DOHH2 (cell line): ENCODE data around the gene CCR3.

Source experiments
- H3F3A ChIP-seq: fragments of 200-600 bp; sonication (generic), shearing (Covaris generic); 2 replicates; pipeline ENCODE4 v1.6.0; 2016; ENCODE audit warnings: antibody characterized with exemption, mild to moderate bottlenecking; ENCODE audit not compliant: control insufficient read depth, insufficient read depth
- H3K27ac ChIP-seq: fragments of 200-600 bp; sonication (generic); 2 replicates; pipeline ENCODE4 v1.5.1; 2014; ENCODE audit warnings: low read depth, mild to moderate bottlenecking, low read length, moderate library complexity
- H3K27me3 ChIP-seq: fragments of 200-600 bp; sonication (generic); 2 replicates; pipeline ENCODE4 v1.6.1; 2014; ENCODE audit warnings: mild to moderate bottlenecking, low read length, mixed read lengths; ENCODE audit not compliant: control insufficient read depth
- H3K36me3 ChIP-seq: fragments of 200-600 bp; sonication (generic); 2 replicates; pipeline ENCODE4 v1.6.1; 2014; ENCODE audit warnings: mild to moderate bottlenecking, low read length, moderate library complexity, mixed read lengths; ENCODE audit not compliant: control insufficient read depth
- H3K4me1 ChIP-seq: fragments of 200-600 bp; sonication (generic); 2 replicates; pipeline ENCODE4 v1.6.1; 2014; ENCODE audit warnings: mild to moderate bottlenecking, low read length, mixed read lengths; ENCODE audit not compliant: control insufficient read depth
- H3K4me2 ChIP-seq: fragments of 200-600 bp; sonication (generic); 2 replicates; pipeline ENCODE4 v1.6.0; 2014; ENCODE audit warnings: mild to moderate bottlenecking, low read length, moderate library complexity
- H3K4me3 ChIP-seq: fragments of 200-600 bp; sonication (generic); 2 replicates; pipeline ENCODE4 v1.5.1; 2014; ENCODE audit warnings: mild to moderate bottlenecking, low read length, mixed read lengths
- H3K79me2 ChIP-seq: fragments of 200-600 bp; sonication (generic); 2 replicates; pipeline ENCODE4 v1.6.1; 2014; ENCODE audit warnings: mild to moderate bottlenecking, low read length, mixed read lengths; ENCODE audit not compliant: control insufficient read depth
- H3K9me2 ChIP-seq: fragments of 200-600 bp; sonication (generic); replicated peaks from 2 replicates; pipeline ENCODE4 v1.6.1; 2014; ENCODE audit warnings: mild to moderate bottlenecking, low read length, mixed read lengths; ENCODE audit not compliant: control insufficient read depth
- H3K9me3 ChIP-seq: fragments of 200-600 bp; sonication (generic); 2 replicates; pipeline ENCODE4 v1.6.1; 2014; ENCODE audit warnings: antibody characterized with exemption, low read length, mixed read lengths; ENCODE audit not compliant: control insufficient read depth, insufficient read depth
- H4K20me1 ChIP-seq: fragments of 200-600 bp; sonication (generic); 2 replicates; pipeline ENCODE4 v1.6.0; 2014; ENCODE audit warnings: low read depth, mild to moderate bottlenecking, antibody characterized with exemption, low read length, moderate library complexity; ENCODE audit not compliant: control insufficient read depth, insufficient read depth
- EZH2phosphoT487 ChIP-seq: fragments of 200-600 bp; sonication (generic); IDR thresholded peaks from 2 replicates; pipeline ENCODE4 v1.6.1; 2017; ENCODE audit warnings: borderline replicate concordance, mild to moderate bottlenecking, antibody characterized with exemption, low read length, moderate library complexity, mixed read lengths
- TF ChIP-seq, protein P1 (sequence below): fragments of 200-600 bp; sonication (generic); IDR thresholded peaks from one replicate; pipeline ENCODE4 v1.5.1; 2014; ENCODE audit warnings: antibody characterized with exemption, mild to moderate bottlenecking, low read depth, low read length; ENCODE audit not compliant: poor library complexity, severe bottlenecking

The CCR3 gene

DNA sequence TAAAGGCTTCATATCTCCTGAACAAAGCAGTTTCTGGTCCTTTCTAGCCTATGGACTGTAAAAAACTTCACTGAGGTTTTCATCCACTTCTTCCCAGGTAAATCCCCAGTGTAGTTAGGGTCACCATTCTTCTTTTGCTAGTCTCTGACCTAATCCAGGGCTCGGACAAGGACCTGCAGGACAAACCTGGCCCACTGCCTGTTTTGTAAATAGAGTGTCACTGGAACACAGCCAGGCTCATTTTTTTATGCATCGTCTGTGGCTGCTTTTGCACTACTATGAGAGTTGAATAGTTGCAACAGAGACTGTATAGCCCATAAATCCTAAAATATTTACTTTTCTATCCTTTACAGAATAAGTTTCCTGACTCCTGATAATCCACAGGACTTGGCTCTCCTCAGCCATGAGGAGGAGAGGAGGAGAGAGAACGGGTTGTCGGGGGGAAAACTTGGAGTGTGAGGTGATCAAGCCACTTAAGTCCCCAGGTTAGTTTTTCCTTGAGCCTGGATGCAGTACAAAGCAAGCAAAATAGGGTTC is 29.0 kb downstream of the CCR3 start:
- H3K9me2 ChIP-seq: no peaks in the 10 kb centered on the region
- H3K27ac ChIP-seq: no peak overlapping the region
- no peaks in the 10 kb centered on the region for H3K9me3 ChIP-seq
- no peaks in the 10 kb centered on the region for H3K36me3 ChIP-seq
- no peaks in the 10 kb centered on the region for H3F3A ChIP-seq
- no peak overlapping the region for H3K4me2 ChIP-seq
- peaks cover 3% of the 10 kb centered on the region; the same call in 1 of the 2 replicates for H3K27me3 ChIP-seq
- H4K20me1 ChIP-seq: no peaks in the 10 kb centered on the region
- TF ChIP-seq EZH2phosphoT487: no peak
- TF ChIP-seq, protein P1, sequence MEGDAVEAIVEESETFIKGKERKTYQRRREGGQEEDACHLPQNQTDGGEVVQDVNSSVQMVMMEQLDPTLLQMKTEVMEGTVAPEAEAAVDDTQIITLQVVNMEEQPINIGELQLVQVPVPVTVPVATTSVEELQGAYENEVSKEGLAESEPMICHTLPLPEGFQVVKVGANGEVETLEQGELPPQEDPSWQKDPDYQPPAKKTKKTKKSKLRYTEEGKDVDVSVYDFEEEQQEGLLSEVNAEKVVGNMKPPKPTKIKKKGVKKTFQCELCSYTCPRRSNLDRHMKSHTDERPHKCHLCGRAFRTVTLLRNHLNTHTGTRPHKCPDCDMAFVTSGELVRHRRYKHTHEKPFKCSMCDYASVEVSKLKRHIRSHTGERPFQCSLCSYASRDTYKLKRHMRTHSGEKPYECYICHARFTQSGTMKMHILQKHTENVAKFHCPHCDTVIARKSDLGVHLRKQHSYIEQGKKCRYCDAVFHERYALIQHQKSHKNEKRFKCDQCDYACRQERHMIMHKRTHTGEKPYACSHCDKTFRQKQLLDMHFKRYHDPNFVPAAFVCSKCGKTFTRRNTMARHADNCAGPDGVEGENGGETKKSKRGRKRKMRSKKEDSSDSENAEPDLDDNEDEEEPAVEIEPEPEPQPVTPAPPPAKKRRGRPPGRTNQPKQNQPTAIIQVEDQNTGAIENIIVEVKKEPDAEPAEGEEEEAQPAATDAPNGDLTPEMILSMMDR: no peak
- no peaks in the 10 kb centered on the region for H3K79me2 ChIP-seq
- H3K4me3 ChIP-seq: no peak overlapping the region
- no peaks in the 10 kb centered on the region for H3K4me1 ChIP-seq

DNA sequence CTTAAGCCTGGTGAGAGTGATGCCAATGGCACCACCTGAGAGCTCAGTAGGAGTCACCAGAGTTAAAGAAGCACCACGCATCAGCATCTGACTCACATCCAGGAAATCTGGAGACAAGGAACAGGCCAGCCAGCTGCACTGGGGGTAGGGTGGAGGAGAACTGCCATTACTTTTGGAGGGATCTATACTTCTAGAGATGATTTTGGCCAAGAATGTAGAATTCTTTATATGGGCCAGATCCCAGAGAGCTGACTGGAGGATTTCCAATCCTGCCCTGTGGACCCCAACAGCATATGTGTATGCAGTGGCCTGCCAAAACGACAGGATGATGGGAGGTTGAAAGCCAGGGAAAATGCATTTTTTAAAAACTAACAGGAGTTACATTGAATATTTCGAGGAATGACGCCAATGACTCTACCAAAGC is 29.8 kb downstream of the CCR3 start:
- Histone ChIP-seq H3K79me2 (no peaks in the 10 kb centered on the region), H3K4me3 (no peak overlapping the region), H3K36me3 (no peaks in the 10 kb centered on the region), H3K27ac (no peak overlapping the region), H3K4me2 (no peak overlapping the region), H4K20me1 (no peaks in the 10 kb centered on the region), H3K9me2 (no peaks in the 10 kb centered on the region), H3K9me3 (no peaks in the 10 kb centered on the region), H3K4me1 (no peaks in the 10 kb centered on the region), H3K27me3 (peaks cover 3% of the 10 kb centered on the region; the same call in 1 of the 2 replicates), H3F3A (no peaks in the 10 kb centered on the region)
- TF ChIP-seq EZH2phosphoT487: no peak
- TF ChIP-seq, protein P1: no peak

DNA sequence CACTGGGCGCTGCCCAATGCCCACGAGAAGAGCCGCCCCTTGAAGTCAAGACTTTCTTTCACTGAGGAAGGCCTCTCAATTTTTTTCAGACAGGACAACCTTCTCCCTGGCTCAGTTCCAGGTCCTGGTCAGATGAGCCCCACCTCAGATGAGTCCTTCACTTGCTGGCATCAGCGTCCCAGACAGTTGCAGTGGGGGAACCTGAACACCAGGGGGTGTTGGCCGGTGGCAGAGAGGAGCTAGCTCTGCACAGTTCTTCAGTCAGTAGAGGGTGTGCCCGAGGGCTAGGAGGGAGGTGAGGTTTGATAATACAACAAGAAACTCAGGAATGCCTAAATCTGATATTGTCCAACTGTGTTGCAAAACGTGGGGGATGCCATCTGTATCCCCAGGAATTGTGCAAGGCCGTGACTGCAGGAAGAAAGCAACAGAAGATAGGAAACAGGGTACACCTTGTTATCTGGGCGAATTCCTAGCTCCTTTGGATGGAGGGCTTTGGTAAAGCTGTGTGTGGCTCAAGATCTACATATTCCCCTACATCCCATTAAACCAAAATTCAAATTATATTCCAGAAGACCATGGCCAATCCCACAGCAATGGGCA is 34.3 kb downstream of the CCR3 start:
- H3K79me2 ChIP-seq: no peaks in the 10 kb centered on the region
- no peaks in the 10 kb centered on the region for H3K4me1 ChIP-seq
- no peaks in the 10 kb centered on the region for H3K9me2 ChIP-seq
- peaks cover 6% of the 10 kb centered on the region; the same call in 1 of the 2 replicates for H3K9me3 ChIP-seq
- H3K4me2 ChIP-seq: no peak overlapping the region
- no peaks in the 10 kb centered on the region for H3K36me3 ChIP-seq
- no peaks in the 10 kb centered on the region for H4K20me1 ChIP-seq
- H3K27me3 ChIP-seq: no peaks in the 10 kb centered on the region
- H3K4me3 ChIP-seq: no peak overlapping the region
- no peak overlapping the region for H3K27ac ChIP-seq
- no peak for TF ChIP-seq EZH2phosphoT487
- TF ChIP-seq, protein P1: peak; percentile 77
- no peaks in the 10 kb centered on the region for H3F3A ChIP-seq
